WERI-Rb-1 (cell line): ENCODE data around the gene PRXL2B.

Experiments used
- DNase-seq: peaks from one replicate; pipeline ENCODE4 v3.0.0-alpha.2; 2020
- H3K27ac ChIP-seq: fragments of 250-450 bp; sonication (Bioruptor Pico); 2 replicates; pipeline ENCODE4 v1.5.1; 2020; ENCODE audit warnings: mild to moderate bottlenecking, moderate library complexity
- H3K27me3 ChIP-seq: fragments of 250-450 bp; sonication (Bioruptor Pico); 2 replicates; pipeline ENCODE4 v1.5.1; 2021; ENCODE audit warnings: mild to moderate bottlenecking, low read depth, moderate library complexity; ENCODE audit not compliant: insufficient read depth, severe bottlenecking
- H3K36me3 ChIP-seq: fragments of 250-450 bp; sonication (Bioruptor Pico); 2 replicates; pipeline ENCODE4 v1.5.1; 2020; ENCODE audit warnings: mild to moderate bottlenecking, moderate library complexity
- H3K4me3 ChIP-seq: 2 replicates; pipeline ENCODE4 v1.5.1; 2011; ENCODE audit warnings: low read depth, mild to moderate bottlenecking, control low read depth, low read length
- H3K9me3 ChIP-seq: fragments of 250-450 bp; sonication (Bioruptor Pico); 2 replicates; pipeline ENCODE4 v1.5.1; 2021; ENCODE audit warnings: mild to moderate bottlenecking, moderate library complexity; ENCODE audit not compliant: severe bottlenecking
- TF ChIP-seq, protein P1 (sequence below): IDR thresholded peaks from 2 replicates; pipeline ENCODE4 v1.5.1; 2011; ENCODE audit warnings: low read depth, mild to moderate bottlenecking, control low read depth, inconsistent platforms, low read length

The PRXL2B gene

DNA sequence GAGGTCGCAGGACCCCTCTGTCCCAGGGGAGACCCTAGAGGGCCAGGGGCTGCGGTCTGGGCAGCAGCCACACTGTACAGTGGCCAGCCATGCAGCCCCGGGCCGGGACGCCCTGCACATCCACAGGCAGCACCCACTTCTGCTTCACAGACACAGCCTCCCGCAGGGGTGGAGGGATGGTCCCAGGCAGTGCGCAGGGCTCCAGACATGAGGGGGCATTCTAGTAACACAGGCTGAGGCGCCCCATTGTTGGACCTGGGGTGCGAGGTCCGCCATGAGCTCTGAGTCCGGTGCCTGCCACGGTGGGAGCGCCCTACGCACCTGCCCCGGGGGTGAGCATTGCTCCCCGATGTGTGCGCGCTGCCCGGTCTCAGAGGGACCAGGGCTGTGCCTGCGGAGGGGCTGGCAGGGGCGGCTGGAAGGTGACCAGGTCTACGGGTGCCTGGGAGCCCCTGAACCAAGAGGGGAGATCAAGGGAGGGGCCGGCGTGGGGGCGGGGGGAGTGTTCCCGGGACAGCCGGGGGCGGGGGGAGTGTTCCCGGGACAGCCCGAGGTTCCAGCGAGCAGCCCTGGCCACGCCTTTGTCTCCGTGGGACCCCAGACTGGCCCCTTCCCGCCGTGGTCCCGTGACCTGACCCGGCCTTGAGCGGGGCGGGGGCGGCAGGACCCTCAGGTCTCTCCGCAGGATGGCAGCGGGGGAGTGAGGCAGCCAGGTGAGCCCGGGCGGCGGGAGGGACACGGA lies 41.8 kb downstream of the PRXL2B start:
- Histone ChIP-seq H3K4me3 (no peak overlapping the region), H3K27ac (no peak overlapping the region), H3K36me3 (no peaks in the 10 kb centered on the region), H3K27me3 (peaks cover 88% of the 10 kb centered on the region), H3K9me3 (peaks cover 12% of the 10 kb centered on the region)
- no peak for DNase-seq
- TF ChIP-seq, protein P1, sequence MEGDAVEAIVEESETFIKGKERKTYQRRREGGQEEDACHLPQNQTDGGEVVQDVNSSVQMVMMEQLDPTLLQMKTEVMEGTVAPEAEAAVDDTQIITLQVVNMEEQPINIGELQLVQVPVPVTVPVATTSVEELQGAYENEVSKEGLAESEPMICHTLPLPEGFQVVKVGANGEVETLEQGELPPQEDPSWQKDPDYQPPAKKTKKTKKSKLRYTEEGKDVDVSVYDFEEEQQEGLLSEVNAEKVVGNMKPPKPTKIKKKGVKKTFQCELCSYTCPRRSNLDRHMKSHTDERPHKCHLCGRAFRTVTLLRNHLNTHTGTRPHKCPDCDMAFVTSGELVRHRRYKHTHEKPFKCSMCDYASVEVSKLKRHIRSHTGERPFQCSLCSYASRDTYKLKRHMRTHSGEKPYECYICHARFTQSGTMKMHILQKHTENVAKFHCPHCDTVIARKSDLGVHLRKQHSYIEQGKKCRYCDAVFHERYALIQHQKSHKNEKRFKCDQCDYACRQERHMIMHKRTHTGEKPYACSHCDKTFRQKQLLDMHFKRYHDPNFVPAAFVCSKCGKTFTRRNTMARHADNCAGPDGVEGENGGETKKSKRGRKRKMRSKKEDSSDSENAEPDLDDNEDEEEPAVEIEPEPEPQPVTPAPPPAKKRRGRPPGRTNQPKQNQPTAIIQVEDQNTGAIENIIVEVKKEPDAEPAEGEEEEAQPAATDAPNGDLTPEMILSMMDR = no peak

- Histone ChIP-seq H3K27me3 (peaks cover 88% of the 10 kb centered on the region), H3K4me3 (no peak overlapping the region), H3K27ac (no peak overlapping the region), H3K9me3 (peaks cover 12% of the 10 kb centered on the region), H3K36me3 (no peaks in the 10 kb centered on the region)
- DNase-seq = no peak
- TF ChIP-seq, protein P1 = no peak
Observed at GRCh38 chr1:2628933-2629626, 42.5 kb downstream of the PRXL2B start.

DNA sequence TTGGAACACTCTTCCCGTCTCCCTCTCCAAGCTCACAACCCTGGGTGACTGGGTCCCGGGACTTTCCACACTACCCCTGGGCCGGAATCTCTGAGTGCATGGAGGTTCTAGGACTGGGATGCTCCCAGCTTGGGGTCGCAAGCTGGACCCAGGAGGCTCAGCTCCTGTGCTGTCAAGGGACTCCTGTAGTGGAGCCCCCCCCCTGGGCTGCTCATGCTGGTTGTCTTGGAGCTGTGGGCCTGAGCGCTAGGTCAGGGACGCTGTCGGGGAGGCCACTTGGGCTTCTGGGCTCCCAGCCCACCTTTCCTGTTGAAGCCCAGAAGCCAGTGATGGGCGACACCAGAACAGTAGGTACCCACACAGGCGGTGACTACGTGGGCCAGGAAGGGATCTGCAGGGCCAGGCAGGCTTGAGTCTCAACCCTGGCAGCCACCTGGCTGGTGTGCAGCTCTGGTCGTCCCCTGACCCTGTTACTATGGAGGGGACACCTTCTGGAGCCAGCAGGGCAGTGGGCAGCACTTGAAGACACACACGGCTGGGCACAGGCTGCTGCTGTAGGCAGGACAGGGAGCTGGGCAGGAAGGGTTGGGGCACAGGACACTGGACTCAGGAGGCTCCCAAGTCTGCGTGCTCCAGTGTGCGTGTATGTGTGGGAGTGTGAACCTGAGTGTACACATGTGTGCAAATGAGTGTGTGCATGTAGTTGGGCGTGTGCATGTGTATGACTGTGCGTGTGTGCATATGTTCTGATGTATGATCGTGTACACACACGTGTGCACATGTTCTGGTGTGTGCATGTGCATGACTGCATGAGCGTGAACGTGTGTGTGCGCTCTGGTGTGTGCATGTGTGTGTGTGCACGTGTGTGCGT lies 43.3 kb downstream of the PRXL2B start:
- TF ChIP-seq, protein P1 = no peak
- H3K36me3 ChIP-seq = no peaks in the 10 kb centered on the region
- H3K4me3 ChIP-seq = no peak overlapping the region
- peaks cover 7% of the 10 kb centered on the region for H3K9me3 ChIP-seq
- H3K27me3 ChIP-seq = peaks cover 83% of the 10 kb centered on the region
- no peak overlapping the region for H3K27ac ChIP-seq
- no peak for DNase-seq

DNA sequence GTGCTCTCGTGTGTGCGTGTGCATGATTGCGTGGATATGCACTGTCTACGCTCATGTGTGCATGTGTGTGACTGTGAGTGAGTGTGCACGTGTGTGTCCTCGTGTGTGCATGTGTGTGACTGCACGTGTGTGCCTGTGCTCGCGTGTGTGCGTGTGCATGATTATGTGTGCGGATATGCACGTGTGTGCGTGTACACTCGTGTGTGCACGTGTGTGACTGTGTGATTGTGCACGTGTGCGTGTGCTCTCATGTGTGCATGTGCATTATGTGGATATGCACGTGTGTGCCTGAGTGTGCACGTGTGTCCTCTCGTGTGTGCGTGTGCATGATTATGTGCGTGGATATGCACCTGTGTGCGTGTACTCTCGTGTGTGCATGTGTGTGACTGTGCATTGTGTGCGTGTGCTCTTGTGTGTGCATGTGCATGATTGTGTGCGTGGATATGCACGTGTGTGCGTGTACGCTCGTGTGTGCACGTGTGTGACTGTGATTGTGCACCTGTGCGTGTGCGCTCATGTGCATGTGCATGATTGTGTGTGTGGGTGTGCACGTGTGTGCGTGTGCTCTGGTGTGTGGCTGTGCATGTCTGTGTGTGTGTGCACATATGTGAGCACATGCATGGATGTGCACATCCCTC lies 44.0 kb downstream of the PRXL2B start:
- DNase-seq = no peak
- Histone ChIP-seq H3K27me3 (peaks cover 83% of the 10 kb centered on the region), H3K9me3 (peaks cover 7% of the 10 kb centered on the region), H3K36me3 (no peaks in the 10 kb centered on the region), H3K4me3 (no peak overlapping the region), H3K27ac (no peak overlapping the region)
- TF ChIP-seq, protein P1 = no peak

DNA sequence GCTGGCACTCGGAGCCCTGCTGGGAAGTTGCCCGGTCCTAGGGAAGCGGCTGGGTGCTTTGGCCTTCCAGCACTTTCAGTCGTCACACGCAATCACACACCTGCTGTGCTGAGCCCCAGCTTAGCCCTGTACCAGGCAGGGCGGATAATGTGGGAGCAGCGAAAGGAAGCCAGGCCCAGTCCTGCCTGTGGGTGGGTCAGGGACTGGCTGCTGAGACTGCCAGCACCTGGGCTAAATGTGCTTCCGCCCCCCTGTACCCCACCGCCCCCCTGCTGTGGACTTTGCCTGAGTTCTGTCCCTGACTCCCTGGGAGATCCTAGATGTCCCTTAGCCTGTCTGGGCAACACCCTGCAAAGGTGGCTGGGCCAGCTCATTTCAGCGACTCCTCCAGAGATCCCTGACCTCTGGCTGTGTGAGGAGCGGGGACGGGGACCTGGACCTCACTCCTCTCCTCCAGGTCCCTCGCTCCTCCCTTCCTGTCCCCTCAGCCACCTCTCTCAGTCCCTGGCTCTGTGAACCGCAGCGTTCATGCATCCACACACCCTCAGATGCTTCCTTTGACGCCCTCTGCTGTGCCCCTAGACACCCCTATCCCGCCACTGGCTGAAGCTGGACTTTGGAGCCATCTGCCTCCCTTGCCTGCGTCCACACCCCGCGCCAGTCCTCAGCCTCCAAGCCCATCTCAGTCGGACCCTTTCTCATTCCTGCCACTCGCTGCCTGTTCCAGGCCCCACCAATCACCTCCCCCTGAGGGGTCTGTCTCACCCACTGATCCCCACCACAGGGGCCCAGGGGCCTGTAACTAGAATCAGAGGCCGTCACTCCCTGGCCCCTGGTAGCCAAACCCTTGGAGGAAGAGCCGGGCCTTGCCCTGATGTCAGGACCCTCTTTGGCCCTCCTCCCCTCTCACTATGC lies 44.8 kb downstream of the PRXL2B start:
- TF ChIP-seq, protein P1 = no peak
- peaks cover 14% of the 10 kb centered on the region for H3K9me3 ChIP-seq
- H3K4me3 ChIP-seq = no peak overlapping the region
- no peak overlapping the region for H3K27ac ChIP-seq
- no peaks in the 10 kb centered on the region for H3K36me3 ChIP-seq
- H3K27me3 ChIP-seq = peaks cover 84% of the 10 kb centered on the region
- DNase-seq = no peak
